OCI-LY3 (cell line): Measurements from ENCODE around the gene KLF5.
"Not testable (repeated sequence)": the region's sequence is repeated elsewhere in the genome, so short reads cannot be mapped to it uniquely, and the experiment has no call there.

Experiments used
- H2AFZ ChIP-seq: fragments of 200-600, 300-600 bp; shearing (Covaris generic); 2 replicates; pipeline ENCODE4 v1.6.0; 2014; ENCODE audit warnings: antibody characterized with exemption, low read depth, low read length
- H3K27ac ChIP-seq: fragments of 200-600, 300-600 bp; sonication (generic); 2 replicates; pipeline ENCODE4 v1.5.1; 2014; ENCODE audit warnings: mild to moderate bottlenecking, low read length, moderate library complexity, mixed read lengths
- H3K27me3 ChIP-seq: fragments of 200-600, 300-600 bp; sonication (generic); 2 replicates; pipeline ENCODE4 v1.6.1; 2014; ENCODE audit warnings: low read depth, low read length, mixed read lengths
- H3K36me3 ChIP-seq: fragments of 200-600, 300-600 bp; sonication (generic); replicated peaks from 2 replicates; pipeline ENCODE3; 2014; ENCODE audit warnings: low read depth, low read length, mixed read lengths
- H3K4me1 ChIP-seq: fragments of 300-600, 200-600 bp; sonication (generic); 2 replicates; pipeline ENCODE4 v1.6.1; 2014; ENCODE audit warnings: low read length, mixed read lengths
- H3K4me2 ChIP-seq: fragments of 200-600, 300-600 bp; sonication (generic); 2 replicates; pipeline ENCODE4 v1.6.1; 2014; ENCODE audit warnings: low read length, mixed read lengths
- H3K4me3 ChIP-seq: fragments of 300-600, 200-600 bp; sonication (generic); 2 replicates; pipeline ENCODE4 v1.5.1; 2014; ENCODE audit warnings: antibody characterized with exemption, mild to moderate bottlenecking, low read length, moderate library complexity
- H3K79me2 ChIP-seq: fragments of 300-600, 200-600 bp; shearing (Covaris generic); 2 replicates; pipeline ENCODE4 v1.6.1; 2014; ENCODE audit warnings: mild to moderate bottlenecking, low read length, mixed read lengths
- H3K9ac ChIP-seq: fragments of 300-600, 200-600 bp; shearing (Covaris generic); 2 replicates; pipeline ENCODE4 v1.6.0; 2014; ENCODE audit warnings: mild to moderate bottlenecking, low read length, moderate library complexity
- H3K9me3 ChIP-seq: fragments of 200-600, 300-600 bp; shearing (Covaris generic); 2 replicates; pipeline ENCODE4 v1.6.1; 2014; ENCODE audit warnings: low read length, mixed read lengths; ENCODE audit not compliant: insufficient read depth
- H4K20me1 ChIP-seq: fragments of 200-600, 300-600 bp; sonication (generic); 2 replicates; pipeline ENCODE4 v1.6.1; 2016; ENCODE audit warnings: low read length, mixed read lengths; ENCODE audit not compliant: insufficient read depth
- EZH2phosphoT487 ChIP-seq: fragments of 200-600 bp; shearing (Covaris generic); IDR thresholded peaks from 2 replicates; pipeline ENCODE4 v1.6.1; 2018; ENCODE audit warnings: antibody characterized with exemption, mixed run types, low read depth
- TF ChIP-seq, protein P1 (sequence below): fragments of 200-600, 300-600 bp; sonication (generic); IDR thresholded peaks from 2 replicates; pipeline ENCODE4 v1.5.1; 2014; ENCODE audit warnings: antibody characterized with exemption, low read length, low read depth

KLF5 gene

GRCh38 chr13:73090823-73091187 lies 32.0 kb downstream of the KLF5 start:
- H3K36me3 ChIP-seq: no peaks in the 10 kb centered on the region
- H3K27me3 ChIP-seq: no peaks in the 10 kb centered on the region
- H2AFZ ChIP-seq: no peak overlapping the region
- no peaks in the 10 kb centered on the region for H4K20me1 ChIP-seq
- no peak overlapping the region for H3K27ac ChIP-seq
- H3K79me2 ChIP-seq: no peaks in the 10 kb centered on the region
- H3K9ac ChIP-seq: no peak overlapping the region
- H3K4me1 ChIP-seq: no peaks in the 10 kb centered on the region
- no peak overlapping the region for H3K4me3 ChIP-seq
- H3K4me2 ChIP-seq: no peak overlapping the region
- TF ChIP-seq EZH2phosphoT487: no peak
- TF ChIP-seq, protein P1, sequence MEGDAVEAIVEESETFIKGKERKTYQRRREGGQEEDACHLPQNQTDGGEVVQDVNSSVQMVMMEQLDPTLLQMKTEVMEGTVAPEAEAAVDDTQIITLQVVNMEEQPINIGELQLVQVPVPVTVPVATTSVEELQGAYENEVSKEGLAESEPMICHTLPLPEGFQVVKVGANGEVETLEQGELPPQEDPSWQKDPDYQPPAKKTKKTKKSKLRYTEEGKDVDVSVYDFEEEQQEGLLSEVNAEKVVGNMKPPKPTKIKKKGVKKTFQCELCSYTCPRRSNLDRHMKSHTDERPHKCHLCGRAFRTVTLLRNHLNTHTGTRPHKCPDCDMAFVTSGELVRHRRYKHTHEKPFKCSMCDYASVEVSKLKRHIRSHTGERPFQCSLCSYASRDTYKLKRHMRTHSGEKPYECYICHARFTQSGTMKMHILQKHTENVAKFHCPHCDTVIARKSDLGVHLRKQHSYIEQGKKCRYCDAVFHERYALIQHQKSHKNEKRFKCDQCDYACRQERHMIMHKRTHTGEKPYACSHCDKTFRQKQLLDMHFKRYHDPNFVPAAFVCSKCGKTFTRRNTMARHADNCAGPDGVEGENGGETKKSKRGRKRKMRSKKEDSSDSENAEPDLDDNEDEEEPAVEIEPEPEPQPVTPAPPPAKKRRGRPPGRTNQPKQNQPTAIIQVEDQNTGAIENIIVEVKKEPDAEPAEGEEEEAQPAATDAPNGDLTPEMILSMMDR: no peak
- H3K9me3 ChIP-seq: peaks cover 4% of the 10 kb centered on the region; the same call in 1 of the 2 replicates

GRCh38 chr13:73092829-73093228 lies 34.0 kb downstream of the KLF5 start:
- H3K27me3 ChIP-seq: no peaks in the 10 kb centered on the region
- no peak overlapping the region for H3K4me3 ChIP-seq
- H3K36me3 ChIP-seq: no peaks in the 10 kb centered on the region
- H3K9ac ChIP-seq: no peak overlapping the region
- H3K9me3 ChIP-seq: peaks cover 4% of the 10 kb centered on the region; the same call in 1 of the 2 replicates
- H3K27ac ChIP-seq: no peak overlapping the region
- no peaks in the 10 kb centered on the region for H4K20me1 ChIP-seq
- H2AFZ ChIP-seq: no peak overlapping the region
- TF ChIP-seq, protein P1: no peak
- no peak for TF ChIP-seq EZH2phosphoT487
- H3K4me2 ChIP-seq: no peak overlapping the region
- H3K79me2 ChIP-seq: no peaks in the 10 kb centered on the region
- H3K4me1 ChIP-seq: no peaks in the 10 kb centered on the region

DNA sequence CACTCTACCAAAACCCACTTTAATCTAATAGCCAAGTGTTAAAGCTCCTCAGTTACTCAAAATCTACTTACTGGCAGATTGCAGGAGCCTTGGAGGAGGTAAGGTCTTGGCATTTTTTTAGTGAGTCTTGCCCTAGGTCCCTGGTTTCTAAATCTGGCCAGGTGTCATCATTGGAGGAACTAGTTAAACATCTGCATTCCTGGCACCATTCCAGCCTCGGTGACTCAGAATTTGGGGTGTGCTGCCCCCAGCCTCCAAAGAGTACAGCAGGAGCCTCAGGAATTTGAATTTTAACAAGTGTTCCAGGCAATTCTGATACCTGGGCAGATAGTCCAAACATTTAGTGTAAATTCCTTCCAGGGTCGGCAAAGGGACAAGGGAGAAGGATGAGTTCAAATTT lies 37.4 kb downstream of the KLF5 start:
- Histone ChIP-seq H3K4me2 (no peak overlapping the region), H3K4me1 (no peaks in the 10 kb centered on the region)

DNA sequence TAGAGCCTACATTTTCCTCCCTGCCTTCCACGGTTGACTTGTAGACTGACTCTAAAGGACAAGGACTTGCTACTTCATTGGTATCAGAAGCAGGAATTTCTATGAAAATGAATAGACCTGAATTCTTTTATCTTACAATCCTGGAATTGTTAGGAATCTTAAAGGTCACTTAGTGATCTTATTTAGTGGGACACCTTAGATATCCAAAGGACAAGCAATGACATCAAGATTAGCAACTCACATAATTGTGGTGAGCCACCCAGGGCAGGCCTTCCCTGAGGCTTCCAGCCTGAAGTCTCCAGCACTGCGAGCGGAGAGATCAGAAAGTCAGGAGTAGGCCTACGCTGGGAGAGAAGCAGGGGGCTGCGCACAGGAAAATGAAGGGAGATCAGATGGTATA lies 37.8 kb downstream of the KLF5 start:
- no peak for TF ChIP-seq EZH2phosphoT487
- TF ChIP-seq, protein P1: no peak
- Histone ChIP-seq H3K4me3 (no peak overlapping the region), H3K4me1 (peaks cover 4% of the 10 kb centered on the region), H3K27ac (no peak overlapping the region), H3K9me3 (no peaks in the 10 kb centered on the region), H3K4me2 (no peak overlapping the region), H3K27me3 (no peaks in the 10 kb centered on the region), H4K20me1 (no peaks in the 10 kb centered on the region), H3K9ac (no peak overlapping the region), H3K79me2 (no peaks in the 10 kb centered on the region), H2AFZ (no peak overlapping the region), H3K36me3 (no peaks in the 10 kb centered on the region)

More for the DNA sequence above, 37.4 kb downstream of the KLF5 start:
- Histone ChIP-seq H3K4me3 (no peak overlapping the region), H3K27ac (no peak overlapping the region), H4K20me1 (no peaks in the 10 kb centered on the region), H3K79me2 (no peaks in the 10 kb centered on the region), H3K27me3 (no peaks in the 10 kb centered on the region), H3K9ac (no peak overlapping the region), H2AFZ (no peak overlapping the region), H3K9me3 (no peaks in the 10 kb centered on the region), H3K36me3 (no peaks in the 10 kb centered on the region)
- no peak for TF ChIP-seq EZH2phosphoT487
- TF ChIP-seq, protein P1: no peak

DNA sequence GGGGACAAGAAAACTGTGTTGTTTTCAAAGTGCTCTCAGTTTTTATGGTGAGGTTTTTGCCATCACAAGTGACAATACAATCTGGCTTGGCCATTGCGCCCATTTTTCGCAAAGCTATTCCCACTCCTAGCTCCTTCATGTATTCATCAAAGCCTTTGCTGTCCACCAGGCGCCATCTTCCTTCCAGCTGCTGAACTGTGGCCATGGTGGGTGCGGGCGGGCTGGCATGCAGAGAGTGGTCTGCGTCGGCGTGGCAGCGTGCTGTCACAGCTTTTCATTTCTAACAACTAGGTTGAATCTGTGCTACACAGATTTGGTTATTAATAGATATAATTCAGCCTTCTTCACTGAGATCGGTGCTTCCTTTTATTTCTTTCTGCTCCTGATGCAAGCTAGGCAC lies 42.0 kb downstream of the KLF5 start:
- not testable (repeated sequence) for H3K9me3 ChIP-seq, H3K4me1 ChIP-seq, H3K4me2 ChIP-seq, H3K4me3 ChIP-seq, H2AFZ ChIP-seq, H3K36me3 ChIP-seq, H3K27ac ChIP-seq, H3K79me2 ChIP-seq, H3K27me3 ChIP-seq, H3K9ac ChIP-seq, H4K20me1 ChIP-seq
